ENCODE measurements around the gene USF2.
"Not testable (repeated sequence)": the region's sequence is repeated elsewhere in the genome, so short reads cannot be mapped to it uniquely, and the experiment has no call there.

Gene USF2

DNA sequence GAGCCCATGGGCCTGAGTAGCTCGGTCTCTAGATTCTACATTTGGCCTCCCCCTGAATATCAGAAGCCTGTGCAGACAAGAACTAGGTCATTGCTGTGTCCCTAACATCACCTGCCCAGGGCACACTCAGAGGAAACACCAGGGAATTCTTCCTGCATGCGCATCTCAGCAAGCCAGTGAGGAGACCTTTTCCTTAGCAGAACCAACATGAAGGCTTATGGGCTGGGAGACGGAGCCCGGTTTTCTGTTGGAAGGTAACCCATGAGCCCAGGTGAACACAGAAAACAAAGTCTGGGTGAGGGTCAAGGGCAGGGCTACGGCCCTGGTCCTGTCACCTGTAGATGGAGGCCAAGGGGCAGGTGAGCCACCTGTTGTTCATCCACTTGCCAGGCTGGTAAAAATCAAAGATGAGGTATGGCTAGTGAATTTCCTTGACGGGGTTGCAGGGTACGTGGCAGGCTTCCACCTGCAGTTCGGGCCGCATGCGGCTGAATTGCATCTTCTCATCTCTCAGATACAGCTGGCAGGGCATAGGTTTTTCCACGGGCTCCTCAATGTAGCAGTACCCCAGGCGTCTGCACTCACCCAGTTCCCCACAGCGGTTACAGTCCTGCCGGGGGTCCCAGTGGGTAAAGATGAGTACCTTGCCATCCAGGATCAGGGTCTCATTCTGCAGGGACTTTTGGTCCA lies 36.7 kb upstream of the USF2 start:
- TF ChIP-seq, protein P1, sequence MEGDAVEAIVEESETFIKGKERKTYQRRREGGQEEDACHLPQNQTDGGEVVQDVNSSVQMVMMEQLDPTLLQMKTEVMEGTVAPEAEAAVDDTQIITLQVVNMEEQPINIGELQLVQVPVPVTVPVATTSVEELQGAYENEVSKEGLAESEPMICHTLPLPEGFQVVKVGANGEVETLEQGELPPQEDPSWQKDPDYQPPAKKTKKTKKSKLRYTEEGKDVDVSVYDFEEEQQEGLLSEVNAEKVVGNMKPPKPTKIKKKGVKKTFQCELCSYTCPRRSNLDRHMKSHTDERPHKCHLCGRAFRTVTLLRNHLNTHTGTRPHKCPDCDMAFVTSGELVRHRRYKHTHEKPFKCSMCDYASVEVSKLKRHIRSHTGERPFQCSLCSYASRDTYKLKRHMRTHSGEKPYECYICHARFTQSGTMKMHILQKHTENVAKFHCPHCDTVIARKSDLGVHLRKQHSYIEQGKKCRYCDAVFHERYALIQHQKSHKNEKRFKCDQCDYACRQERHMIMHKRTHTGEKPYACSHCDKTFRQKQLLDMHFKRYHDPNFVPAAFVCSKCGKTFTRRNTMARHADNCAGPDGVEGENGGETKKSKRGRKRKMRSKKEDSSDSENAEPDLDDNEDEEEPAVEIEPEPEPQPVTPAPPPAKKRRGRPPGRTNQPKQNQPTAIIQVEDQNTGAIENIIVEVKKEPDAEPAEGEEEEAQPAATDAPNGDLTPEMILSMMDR (IDR thresholded peaks at IDR 0.05) = no peak
- no peak for TF ChIP-seq ZFX (IDR thresholded peaks at IDR 0.05; ENCODE audit: borderline replicate concordance)
- no peak overlapping the region for H3K27ac ChIP-seq

DNA sequence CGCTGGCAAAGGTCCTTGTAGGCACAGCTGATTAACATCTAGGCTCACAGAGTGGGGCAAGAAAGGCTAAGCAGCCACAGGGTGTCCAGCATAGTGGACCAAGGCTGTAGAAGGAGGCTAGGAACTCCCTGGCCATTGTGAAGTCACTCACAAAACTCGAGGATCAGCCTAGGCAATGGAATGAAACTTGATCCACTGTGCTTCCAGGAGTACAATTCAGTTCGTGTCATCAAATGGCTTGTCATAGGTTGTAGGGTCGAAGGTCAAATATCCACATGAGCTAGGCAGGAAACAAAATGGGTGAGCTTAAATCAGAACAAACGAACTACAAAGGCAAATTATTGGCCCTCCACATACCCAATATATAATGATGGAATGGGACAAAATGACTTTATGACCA lies 35.9 kb upstream of the USF2 start:
- no peak overlapping the region for H3K27ac ChIP-seq
- TF ChIP-seq, protein P1 (IDR thresholded peaks at IDR 0.05) = no peak
- no peak for TF ChIP-seq ZFX (IDR thresholded peaks at IDR 0.05; ENCODE audit: borderline replicate concordance)

DNA sequence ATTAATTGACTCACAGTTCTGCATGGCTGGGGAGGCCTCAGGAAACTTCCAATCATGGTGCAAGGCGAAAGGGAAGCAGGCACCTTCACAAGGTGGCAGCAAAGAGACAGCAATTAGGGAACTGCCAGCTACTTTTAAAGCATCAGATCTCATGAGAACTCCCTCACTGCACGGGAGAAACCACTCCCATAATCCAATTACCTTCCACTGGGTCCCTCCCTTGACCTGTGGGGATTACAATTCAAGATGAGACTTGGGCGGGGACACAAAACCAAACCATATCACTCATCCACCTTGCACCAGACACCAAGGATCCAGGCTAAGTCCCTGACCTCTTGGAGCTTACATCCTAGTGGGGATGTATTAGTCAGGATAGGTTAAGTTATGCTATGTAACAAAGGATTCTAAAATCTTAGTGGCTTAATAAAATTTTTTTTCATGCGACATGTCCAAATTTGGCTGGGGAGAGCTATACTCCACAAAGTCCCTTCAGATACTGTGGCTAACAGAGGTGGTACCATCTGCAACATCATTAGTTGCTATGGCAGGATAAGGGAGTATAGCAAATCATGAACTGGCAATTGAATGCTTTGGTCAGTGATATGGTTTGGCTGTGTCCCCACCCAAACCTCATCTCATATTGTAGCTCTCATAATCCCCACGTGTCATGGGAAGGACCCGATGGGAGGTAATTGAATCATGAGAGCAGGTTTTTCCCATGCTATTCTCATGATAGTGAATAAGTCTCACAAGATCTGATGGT lies 31.9 kb upstream of the USF2 start:
- no peak for TF ChIP-seq ZFX (IDR thresholded peaks at IDR 0.05; ENCODE audit: borderline replicate concordance)
- TF ChIP-seq, protein P1 (IDR thresholded peaks at IDR 0.05) = 0 out of 2 replicates have a peak, but pooled peaks have one; percentile 13
- H3K27ac ChIP-seq = no peak overlapping the region

DNA sequence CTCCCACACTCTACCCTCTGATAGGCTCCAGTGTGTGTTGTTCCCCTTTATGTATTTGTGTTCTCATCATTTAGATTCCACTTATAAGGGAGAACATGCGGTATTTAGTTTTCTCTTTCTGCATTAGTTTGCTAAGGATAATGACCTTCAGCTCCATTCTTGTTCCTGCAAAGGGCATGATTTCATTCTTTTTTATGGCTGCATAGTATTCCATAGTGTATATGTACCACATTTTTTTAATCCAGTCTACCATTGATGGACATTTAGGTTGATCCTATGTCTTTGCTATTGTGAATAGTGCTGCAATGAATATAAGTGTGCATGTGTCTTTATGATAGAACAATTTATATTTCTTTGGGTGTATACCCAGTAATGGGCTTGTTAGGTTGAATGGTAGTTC lies 29.2 kb upstream of the USF2 start:
- H3K27ac ChIP-seq = not testable (repeated sequence)

DNA sequence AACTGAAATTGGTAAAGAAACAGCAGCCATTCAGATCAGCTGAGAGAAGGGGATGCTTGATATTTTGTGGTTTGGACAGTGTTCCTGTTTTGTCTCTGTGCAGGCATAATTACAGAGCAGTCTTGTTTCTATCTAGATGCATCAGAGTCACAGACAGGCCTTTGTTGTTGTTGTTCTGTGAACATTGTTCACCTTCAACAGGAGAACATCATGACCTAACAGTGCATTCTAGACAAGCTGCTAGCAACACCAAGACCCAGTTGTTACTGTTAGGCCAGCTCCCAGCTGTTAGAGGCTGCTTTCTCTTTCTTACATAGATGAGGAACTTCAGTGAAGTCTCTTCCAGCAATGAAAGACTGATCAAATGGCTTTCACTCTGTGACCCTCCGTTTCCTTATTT lies 28.4 kb upstream of the USF2 start:
- TF ChIP-seq, protein P1 (IDR thresholded peaks at IDR 0.05) = no peak
- TF ChIP-seq ZFX (IDR thresholded peaks at IDR 0.05; ENCODE audit: borderline replicate concordance) = no peak
- H3K27ac ChIP-seq = no peak overlapping the region

DNA sequence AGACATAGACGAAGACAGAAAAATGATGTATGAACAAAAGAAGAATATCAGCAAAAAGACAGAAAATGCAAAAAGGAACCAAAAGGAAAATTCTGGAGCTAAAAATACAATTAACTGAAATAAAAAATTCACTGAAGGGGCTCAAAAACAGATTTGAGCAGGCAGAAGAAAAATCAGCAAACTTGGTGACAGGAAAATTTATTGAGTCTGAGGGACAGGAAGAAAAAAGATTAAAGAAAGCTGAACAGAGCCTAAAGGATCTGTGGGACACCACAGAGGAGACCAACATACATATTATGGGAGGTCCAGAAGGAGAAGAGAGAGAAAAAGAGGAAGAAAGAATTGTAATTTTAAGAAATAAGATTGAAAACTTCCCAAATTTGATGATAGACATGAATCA lies 27.3 kb upstream of the USF2 start:
- TF ChIP-seq, protein P1 (IDR thresholded peaks at IDR 0.05) = no peak
- TF ChIP-seq ZFX (IDR thresholded peaks at IDR 0.05; ENCODE audit: borderline replicate concordance) = no peak
- no peak overlapping the region for H3K27ac ChIP-seq

DNA sequence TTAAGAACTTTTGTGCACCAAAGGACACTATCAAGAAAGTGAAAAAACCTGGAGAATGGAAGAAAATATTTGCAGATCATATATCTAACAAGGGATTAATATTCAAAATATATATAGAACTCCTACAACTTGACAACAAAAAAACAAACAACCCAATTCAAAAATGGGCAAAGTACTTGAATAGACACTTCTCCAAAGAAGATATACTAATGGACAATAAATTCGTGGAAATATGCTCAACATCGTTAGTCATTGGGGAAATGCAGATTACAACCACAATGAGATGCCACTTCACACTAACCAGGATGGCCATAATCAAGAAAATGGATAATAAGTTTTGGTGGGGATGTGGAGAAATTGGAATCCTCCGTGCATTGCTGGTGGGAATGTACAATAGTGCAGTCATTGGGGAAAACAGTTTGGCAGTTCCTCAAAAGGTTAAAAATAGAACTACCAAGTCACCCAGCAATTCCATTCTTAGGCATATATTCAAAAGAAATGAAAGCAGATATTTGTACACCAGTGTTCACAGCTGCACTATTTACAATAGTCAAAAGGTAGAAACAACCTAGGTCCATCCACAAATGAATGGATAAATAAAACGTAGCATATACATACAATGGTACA lies 22.2 kb upstream of the USF2 start:
- no peak for TF ChIP-seq ZFX (IDR thresholded peaks at IDR 0.05; ENCODE audit: borderline replicate concordance)
- TF ChIP-seq, protein P1 (IDR thresholded peaks at IDR 0.05) = no peak
- H3K27ac ChIP-seq = no peak overlapping the region; the same call in 1 of the 2 replicates

Data from 22Rv1 (cell line).